ENCODE measurements around the gene PLCD4. TPM values are rescaled to one million over a fixed set of nuclear protein-coding genes. Genes with fewer than 3 reads are reported as not detected.

PLCD4 gene
- total RNA-seq, 3 donors from 2014 or later = 1.8 to 8.0 (median 2.6) TPM

DNA sequence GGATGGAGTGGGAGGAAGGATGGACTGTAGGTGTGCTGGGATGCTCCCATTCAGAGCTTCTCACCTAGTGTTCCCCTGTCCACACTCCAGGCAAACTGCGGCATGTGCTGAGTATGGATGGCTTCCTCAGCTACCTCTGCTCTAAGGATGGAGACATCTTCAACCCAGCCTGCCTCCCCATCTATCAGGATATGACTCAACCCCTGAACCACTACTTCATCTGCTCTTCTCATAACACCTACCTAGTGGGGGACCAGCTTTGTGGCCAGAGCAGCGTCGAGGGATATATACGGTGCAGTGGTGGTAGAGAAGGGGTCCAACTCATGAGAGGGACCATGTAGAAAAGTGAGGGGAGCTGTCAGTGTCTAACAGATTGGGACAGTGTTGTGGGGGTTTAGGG is 20.2 kb downstream of the PLCD4 start:
- intact Hi-C loops (cut with DNase I; ENCODE audit: low total_unique reads) = no loop called here
- Histone ChIP-seq H3K27me3 (no peaks in the 10 kb centered on the region), H3K4me1 (no peaks in the 10 kb centered on the region), H3K36me3 (no peaks in the 10 kb centered on the region), H3K9me3 (no peaks in the 10 kb centered on the region), H3K4me3 (no peak overlapping the region), H3K27ac (no peak overlapping the region)
- TF ChIP-seq POLR2AphosphoS5 (IDR thresholded peaks at IDR 0.05) (no peak), CTCF (IDR thresholded peaks at IDR 0.05) (no peak)
- no peak for DNase-seq (ENCODE audit: low spot score in 2 of 2)

DNA sequence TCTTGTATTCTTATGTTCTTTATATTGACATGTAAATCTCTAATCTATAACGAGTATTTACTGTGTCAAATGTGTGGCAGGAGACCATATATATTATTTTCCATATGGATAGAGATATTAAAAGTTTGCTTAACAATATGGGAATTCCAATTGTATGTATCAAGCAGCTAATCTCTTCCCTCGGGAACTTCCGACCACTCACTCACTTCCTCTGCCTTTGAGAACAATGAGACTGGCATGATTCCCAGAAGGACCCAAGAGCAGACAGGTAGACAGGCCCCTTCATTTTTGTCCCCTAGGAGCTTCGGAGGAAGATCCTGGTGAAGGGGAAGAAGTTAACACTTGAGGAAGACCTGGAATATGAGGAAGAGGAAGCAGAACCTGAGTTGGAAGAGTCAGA is 24.1 kb downstream of the PLCD4 start:
- H3K27ac ChIP-seq = no peak overlapping the region
- H3K36me3 ChIP-seq = peaks cover 2% of the 10 kb centered on the region
- H3K9me3 ChIP-seq = no peaks in the 10 kb centered on the region
- DNase-seq (ENCODE audit: low spot score in 2 of 2) = no peak
- intact Hi-C loops (cut with DNase I; ENCODE audit: low total_unique reads) = no loop called here
- no peaks in the 10 kb centered on the region for H3K4me1 ChIP-seq
- no peaks in the 10 kb centered on the region for H3K27me3 ChIP-seq
- TF ChIP-seq POLR2A (IDR thresholded peaks at IDR 0.05) (no peak), POLR2AphosphoS5 (IDR thresholded peaks at IDR 0.05) (no peak), CTCF (IDR thresholded peaks at IDR 0.05) (no peak)
- H3K4me3 ChIP-seq = no peak overlapping the region

GRCh38 chr2:218635719-218636118 is 28.0 kb downstream of the PLCD4 start:
- intact Hi-C loops (cut with DNase I; ENCODE audit: low total_unique reads) = no loop called here
- DNase-seq (ENCODE audit: low spot score in 2 of 2) = no peak

GRCh38 chr2:218638372-218638771 is 30.7 kb downstream of the PLCD4 start:
- TF ChIP-seq POLR2AphosphoS5 (IDR thresholded peaks at IDR 0.05) = no peak
- TF ChIP-seq POLR2A (IDR thresholded peaks at IDR 0.05) = no peak
- no peak for TF ChIP-seq CTCF (IDR thresholded peaks at IDR 0.05)
- Histone ChIP-seq H3K27ac (no peak overlapping the region), H3K9me3 (no peaks in the 10 kb centered on the region), H3K4me1 (no peaks in the 10 kb centered on the region), H3K4me3 (no peak overlapping the region), H3K27me3 (no peaks in the 10 kb centered on the region), H3K36me3 (peaks cover 31% of the 10 kb centered on the region)
- DNase-seq (ENCODE audit: low spot score in 2 of 2) = no peak
- intact Hi-C loops (cut with DNase I; ENCODE audit: low total_unique reads) = no loop called here

More at GRCh38 chr2:218635719-218636118, 28.0 kb downstream of the PLCD4 start:
- Histone ChIP-seq H3K27me3 (no peaks in the 10 kb centered on the region), H3K27ac (no peak overlapping the region), H3K4me3 (no peak overlapping the region), H3K4me1 (no peaks in the 10 kb centered on the region), H3K9me3 (no peaks in the 10 kb centered on the region), H3K36me3 (peaks cover 28% of the 10 kb centered on the region)
- TF ChIP-seq POLR2A (IDR thresholded peaks at IDR 0.05) (no peak), CTCF (IDR thresholded peaks at IDR 0.05) (no peak), POLR2AphosphoS5 (IDR thresholded peaks at IDR 0.05) (no peak)

DNA sequence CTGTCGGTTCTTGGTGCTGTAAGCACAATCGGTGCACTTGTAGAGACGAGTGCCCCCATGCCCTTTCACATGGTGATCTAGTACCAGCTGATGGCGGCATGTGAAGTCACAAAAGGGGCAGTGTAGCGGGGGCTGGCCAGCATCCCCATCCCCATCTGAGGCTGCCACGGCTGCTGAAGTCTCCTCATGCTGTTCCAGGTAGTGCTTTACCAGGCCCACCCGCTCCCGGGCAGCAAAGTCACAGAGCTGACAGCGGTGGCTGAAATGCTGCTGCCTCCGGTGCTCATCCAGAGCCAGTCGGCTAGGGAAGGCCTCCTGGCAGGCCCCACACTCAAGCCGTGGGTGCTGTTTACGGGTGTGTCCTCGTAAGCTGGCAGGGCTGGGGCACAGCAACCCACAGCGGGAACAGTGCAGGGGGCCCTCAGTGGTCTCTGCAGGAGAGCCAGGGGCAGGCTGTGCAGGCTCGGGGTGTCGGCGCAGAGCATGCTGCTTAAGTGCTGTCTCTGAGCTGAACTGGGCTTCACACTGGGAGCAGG is 34.5 kb downstream of the PLCD4 start:
- no peaks in the 10 kb centered on the region for H3K4me1 ChIP-seq
- H3K4me3 ChIP-seq = no peak overlapping the region
- peaks cover 30% of the 10 kb centered on the region for H3K36me3 ChIP-seq
- no peaks in the 10 kb centered on the region for H3K27me3 ChIP-seq
- DNase-seq (ENCODE audit: low spot score in 2 of 2) = no peak
- no peaks in the 10 kb centered on the region for H3K9me3 ChIP-seq
- intact Hi-C loops (cut with DNase I; ENCODE audit: low total_unique reads) = no loop called here
- TF ChIP-seq POLR2AphosphoS5 (IDR thresholded peaks at IDR 0.05) = no peak
- TF ChIP-seq CTCF (IDR thresholded peaks at IDR 0.05) = no peak
- TF ChIP-seq POLR2A (IDR thresholded peaks at IDR 0.05) = no peak
- no peak overlapping the region for H3K27ac ChIP-seq
